AG08395 (cell line): ENCODE measurements around the gene AUNIP.
A peak's percentile ranks its signal among the peaks of the same experiment; 100 is the strongest.

Experiments
- DNase-seq: peaks from one replicate; pipeline ENCODE4 v3.0.0; 2012; ENCODE audit warnings: mixed read lengths, low spot score

AUNIP gene

DNA sequence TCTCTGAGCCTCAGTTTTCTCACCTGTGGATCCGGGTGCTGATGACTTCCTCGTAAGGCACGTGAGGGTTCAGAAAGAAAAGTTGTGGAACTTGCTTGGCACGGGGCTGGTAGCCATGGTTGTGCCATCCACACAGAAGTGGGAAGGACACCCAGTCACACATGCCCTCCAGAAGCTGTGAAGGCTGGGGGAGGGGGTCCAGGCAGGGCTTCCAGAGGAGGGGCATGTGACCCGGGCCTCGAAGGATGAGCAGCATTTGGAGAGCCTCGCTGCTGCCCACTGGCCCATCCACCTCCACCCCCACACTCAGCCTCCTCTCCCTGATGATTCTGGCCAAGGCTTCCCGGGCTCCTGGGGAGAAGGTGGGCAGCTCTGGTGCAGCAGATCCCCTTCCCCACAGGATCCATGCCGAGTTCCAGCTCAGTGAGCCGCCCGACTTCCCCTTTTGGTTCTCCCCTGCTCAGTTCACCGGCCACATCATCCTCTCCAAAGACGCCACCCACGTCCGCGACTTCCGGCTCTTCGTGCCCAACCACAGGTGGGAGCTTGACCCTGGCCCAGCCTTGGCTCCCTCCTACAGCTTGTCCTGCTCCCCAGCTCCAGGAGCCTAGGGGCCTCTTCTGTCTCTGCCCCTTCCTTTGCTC, 49.9 kb downstream of the AUNIP start:
- no peak for DNase-seq

DNA sequence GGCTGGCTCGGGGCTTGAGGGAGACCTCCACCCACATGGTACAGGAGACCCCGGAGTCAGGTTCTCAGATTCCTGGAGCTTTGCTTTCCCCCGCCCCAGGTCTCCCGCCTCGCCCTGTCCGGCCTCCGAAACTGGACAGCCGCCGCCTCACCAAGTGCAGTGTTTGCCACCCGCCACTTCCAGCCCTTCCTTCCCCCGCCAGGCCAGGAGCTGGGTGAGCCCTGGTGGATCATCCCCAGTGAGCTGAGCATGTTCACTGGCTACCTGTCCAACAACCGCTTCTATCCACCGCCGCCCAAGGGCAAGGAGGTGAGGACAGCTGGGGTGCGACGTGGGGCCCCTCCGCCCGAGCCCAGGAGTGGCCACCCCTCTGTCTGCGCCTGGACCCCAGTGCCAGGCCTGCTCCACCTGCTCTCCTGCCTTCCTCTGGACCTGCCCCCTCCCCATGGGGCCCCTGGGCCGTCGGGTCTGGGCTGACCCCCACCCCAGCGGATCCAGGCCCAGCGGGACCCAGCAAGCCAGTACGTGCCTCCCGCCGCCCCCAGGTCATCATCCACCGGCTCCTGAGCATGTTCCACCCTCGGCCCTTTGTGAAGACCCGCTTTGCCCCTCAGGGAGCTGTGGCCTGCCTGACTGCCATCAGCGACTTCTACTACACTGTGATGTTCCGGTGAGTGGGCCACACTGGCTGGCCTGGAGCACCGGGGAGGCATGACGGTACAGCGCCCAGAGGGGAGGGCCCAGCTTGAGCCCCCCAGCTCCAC, 50.6 kb downstream of the AUNIP start:
- no peak for DNase-seq

DNA sequence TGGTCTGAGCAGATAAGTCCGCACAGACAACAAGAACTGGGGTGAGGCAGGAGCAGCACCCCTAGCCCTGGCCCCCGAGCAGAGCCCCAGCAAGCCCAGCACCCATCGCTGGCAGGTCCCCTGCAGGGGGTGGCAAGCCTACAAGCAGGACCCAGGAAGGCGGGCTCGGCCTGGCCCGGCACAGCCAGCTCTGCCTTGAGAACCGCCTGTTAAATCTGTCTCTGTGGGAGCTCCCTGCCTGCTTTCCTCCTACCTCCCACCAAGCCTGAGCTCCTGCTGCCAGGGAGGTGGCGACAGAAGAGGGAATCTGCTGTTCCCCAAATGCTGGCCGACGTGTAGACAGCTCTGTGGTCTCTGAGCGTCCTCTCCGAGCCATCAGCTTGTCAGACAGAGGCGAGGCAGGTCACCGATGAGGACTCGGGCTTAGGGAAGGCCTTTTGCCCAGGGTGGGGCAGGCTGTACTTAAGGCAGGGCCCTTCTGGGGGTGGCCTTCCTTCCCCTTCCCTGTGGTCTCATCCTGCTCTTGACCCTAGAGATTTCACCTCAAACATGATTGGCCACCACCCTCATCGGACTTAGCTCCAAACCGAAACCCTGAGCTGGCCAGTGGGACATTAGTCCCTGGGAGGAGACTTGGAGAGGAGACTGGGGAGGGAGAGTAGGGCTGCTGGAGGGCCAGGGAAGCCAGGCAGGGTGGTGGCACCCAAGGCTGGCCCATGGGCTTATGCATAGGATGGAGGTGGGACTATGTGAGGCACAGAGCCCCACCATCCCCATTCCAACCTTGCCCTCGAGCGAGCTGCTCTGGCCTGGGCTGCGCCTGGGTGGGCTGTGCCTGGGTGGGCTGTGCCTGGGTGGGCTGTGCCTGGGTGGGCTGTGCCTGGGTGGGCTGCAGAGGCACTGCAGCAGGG, 51.5 kb downstream of the AUNIP start:
- DNase-seq = no peak

DNA sequence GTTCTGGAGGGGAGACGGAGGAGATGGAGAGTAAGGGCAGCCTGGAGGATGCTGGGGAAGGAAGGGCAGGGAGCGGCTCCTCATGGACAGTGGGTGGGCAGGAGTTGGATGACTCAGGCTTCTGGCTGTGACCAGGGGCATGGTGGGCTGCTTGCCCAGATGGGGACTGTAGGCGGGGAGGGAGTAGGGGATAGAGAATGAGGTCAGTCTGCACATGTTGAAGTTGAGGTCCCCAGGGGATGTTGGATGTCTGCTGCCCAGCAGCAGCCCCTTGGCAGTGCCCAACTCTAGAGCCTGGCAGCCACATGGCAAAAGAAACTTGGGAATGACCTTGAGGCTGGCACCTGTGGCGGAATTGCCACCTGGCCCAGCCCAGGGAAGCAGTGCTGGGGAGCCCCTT, 52.8 kb downstream of the AUNIP start:
- peak; percentile 41 for DNase-seq

DNA sequence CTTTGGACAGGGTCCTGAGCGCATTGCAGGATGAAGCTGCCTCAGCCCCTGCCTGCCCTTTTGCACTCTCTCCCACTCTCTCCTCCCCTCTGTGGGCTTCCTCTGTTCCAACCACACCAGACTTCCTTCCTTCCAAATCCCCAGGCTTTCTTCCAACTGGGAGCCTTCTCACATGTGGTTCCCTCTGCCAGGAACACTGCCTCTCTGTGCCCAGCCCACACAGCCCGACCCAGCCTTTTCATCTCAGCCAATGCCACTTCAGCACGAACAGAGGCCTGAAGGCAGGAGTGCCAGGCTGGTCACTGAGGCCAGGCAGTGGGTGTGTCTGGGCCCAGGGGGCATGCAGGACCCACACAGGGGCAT, 53.4 kb downstream of the AUNIP start:
- peak; percentile 62 for DNase-seq

DNA sequence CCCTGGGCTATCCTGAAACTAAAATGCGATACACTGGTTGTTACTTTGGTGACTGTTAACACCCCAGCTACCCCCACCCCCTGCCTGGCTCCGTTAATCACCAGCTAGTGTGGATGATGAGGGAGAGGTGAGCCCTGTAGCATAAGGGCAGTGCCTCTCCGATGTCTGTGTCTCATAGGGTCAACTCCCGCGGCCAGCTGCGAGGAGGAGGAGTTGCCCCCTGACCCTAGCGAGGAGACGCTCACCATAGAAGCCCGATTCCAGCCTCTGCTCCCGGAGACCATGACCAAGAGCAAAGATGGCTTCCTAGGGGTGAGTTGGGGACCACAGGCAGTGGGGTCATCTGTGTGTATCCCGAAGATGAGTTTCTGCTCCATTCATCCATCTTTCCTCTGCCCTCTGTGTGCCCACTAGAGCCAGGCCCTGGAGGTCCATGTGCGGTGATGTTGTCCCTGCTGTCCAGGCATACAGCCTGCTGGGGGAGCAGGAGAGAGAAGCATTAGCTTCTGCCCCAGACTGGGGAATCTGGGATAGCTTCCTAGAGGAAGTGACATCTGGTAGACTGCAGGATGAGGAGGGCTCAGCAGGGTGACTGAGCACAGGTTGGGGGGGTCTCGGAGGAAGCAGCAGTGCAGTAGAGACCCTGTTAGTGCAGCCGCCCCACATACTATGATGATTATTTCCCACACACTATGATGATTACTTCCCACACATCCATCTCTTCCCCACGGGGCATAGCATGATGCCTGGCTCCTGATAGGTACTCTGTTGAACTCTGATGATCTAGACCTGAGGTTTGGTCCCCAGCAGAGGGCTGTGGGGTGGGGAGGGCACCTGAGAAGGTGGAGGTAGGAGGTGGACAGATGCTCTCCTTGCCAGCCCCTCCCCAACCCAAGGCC, 54.0 kb downstream of the AUNIP start:
- DNase-seq = no peak

DNA sequence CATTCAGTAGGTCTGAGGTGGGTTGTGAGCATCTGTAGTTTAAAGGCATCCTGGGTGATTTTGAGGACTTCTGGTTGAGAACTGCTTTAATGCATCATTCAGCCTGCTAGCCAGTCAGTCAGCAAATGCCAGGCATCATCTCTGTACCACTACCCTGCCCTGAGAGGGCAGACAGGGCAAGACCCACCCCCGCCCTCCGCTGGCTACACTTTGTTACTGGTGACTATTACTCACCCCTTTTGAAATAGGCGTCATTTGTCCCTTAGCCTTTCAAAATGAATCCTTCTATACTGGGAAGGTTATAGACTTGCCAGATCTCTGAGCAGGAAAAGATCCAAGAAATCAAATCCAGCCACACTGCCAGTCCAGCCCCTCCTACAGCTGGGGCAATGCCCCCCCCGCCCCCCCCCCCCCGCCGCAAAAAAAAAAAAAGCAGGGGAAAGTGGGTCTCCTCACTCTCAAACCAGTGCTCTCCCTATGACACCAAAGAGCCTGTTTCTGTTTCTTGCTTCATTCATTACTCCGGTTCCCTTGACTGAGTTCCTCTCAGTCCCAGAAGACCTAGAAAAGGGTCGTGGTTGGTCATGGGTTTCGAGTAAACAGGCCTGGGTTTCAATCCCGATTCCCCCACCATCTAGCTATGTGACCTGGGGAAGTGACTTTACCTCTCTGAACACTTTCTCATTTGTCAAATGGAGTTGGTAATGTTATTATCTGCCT, 54.9 kb downstream of the AUNIP start:
- no peak for DNase-seq

DNA sequence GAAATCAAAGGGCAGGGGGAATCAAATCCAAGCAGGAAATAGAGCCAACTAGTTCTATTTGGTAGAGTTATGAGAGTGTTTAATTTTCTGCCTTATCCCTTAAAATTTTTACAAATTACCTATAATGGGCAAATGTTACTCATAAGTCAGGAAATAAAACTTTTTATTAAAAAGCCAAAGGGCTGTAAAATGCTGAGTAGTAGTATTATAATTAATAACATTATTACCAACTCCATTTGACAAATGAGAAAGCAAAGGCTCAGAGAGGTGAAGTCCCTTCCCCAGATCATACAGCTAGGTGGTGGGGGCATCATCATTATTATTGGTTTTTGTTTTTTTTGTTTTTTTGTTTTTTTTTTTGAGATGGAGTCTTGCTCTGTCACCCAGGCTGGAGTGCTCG, 55.9 kb downstream of the AUNIP start:
- no peak for DNase-seq

DNA sequence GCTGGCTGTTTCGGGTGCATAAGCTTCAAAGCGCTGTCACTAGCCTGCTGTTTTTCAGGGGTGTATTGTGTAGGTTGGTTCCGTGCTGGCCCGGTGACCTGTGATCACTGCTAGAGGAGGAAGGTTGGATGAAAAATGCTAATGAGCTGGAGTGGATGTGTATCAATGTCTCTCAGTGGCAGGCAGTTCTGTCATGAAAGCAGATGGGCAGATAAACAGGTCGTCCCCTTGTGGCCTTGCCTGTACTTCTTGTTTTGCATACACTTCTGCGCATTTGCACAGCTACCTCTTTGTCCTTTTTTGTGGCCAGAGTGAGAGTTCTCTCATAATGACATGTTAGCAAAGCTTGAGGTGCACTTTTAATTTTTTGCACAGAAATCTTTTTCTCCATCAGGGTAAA, 56.3 kb downstream of the AUNIP start:
- DNase-seq = no peak

DNA sequence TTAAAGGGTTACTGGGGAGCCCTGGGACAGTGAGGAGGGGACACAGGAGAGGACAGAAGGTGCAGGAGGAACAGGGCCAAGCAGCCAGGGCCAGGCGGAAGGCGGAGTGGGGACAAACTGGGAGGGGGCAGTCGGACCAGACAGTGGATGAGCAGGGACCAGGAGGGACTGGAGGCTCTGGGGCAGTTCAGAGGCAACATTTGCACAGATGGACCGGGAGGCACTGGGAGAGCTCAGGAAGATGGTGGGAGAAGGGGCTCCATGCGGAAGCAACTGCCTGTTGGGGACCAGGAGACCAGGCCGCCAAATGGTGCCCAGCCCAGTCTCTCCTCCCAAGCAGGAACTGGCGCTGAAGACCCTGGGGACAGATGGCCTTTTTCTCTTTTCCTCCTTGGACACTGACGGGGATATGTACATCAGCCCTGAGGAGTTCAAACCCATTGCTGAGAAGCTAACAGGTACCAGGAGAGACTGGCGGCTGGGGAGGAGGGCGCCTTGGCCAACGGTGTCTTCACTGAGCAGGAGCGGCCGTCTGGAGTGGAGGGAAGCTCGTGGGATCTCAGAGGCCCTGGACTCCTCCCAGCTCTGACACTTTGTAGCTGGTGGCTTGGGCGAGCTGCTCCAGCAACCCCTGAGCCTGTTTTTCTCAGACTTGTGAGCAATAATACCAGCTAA, 58.4 kb downstream of the AUNIP start:
- no peak for DNase-seq

DNA sequence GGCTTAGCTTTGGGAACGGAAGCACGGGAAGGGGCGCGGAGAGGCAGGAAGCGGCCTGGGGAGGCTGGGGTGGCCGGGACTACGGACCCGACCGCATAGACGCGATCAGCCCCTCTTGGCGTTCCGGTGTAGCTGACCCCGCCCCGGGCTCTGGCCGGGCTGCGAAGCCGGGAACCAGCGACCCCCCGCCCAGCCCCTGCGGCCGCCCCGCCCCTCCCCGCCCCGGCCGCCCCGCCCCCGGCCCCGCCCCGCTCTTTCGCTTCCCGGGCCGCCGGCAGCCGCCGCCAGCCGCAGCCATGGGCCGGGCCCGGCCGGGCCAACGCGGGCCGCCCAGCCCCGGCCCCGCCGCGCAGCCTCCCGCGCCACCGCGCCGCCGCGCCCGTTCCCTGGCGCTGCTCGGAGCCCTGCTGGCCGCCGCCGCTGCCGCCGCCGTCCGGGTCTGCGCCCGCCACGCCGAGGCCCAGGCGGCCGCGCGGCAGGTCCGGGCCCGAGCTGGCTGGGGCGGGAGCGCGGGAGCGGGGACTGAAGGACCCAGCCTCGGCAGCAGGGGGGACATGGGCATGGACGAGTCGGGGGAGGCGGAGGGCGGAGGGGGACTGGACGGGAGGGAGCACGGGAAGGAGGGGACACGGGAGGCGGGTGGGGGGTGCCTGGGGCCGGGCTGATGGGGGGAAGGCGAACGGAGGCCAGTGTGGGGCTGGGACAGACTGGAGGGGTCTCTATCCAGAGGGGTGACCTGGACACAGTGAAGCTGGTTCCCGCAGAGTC, 59.1 kb downstream of the AUNIP start, which contains the start of gene SELENON:
TSS of gene SELENON (plus strand) at position 259 of the 768 bp plus-strand sequence. CDS start at position 297, 38 bp downstream.
- peak; percentile 75 for DNase-seq

DNA sequence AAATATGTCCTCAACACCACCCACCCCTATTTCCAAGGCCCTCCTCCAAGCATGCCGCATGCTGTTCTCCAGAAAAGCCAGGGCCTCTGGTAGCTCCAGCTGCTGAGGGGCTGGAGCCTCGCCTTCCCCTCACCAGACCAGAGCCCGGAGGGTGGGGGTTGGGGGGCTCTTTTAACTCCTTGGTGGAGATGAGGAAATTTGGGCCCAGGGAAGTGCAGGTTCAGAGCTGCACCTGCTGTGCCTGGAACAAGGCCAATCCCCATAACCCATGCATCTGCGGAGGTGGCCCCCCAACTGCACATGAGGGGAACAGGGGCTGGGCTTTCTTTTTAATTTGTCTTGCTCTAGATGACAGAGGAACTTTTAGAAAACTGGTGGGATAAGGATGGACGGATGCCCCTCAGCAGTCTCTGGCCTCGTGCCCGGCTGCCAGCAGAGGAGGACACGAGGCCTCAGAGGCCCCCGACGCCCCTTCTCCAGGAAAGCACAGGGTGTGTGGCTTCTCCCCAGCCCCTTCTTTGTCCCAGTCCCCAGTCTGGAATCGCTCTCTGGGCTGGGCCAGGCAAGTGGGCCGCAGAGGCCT, 59.8 kb downstream of the AUNIP start:
- no peak for DNase-seq

DNA sequence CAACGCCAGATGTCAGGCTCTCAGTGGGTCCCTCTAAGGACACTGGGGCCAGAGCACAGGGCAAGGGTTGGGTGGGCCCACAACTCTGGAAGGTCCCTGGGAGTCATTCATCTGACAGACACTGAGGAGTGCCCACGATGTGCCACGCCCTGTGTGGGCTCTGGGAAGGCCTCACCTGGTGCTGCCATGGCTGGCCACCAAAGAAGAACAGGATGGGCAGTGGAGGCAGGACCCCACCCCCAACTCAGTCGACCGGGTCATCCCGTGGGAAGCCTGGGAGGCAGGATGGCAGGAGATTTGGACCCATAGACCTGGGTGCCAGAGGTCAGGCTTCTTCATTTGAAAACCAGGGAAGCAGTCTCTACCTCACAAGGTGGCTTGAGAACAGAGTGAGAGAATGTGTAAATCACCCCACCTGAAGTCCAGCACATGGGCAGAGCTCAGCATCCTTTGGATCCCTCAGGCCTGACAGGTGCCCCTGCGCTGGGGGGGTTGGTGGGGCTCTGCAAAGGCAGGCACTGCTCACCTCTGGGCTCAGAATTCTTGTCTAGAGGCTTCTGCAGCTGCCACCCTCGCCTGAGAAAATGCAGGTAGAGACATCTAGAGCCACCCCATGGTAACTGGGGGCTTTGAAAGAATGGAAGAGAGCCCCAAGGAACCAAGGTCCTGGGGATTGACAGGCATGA, 60.4 kb downstream of the AUNIP start:
- DNase-seq = no peak

DNA sequence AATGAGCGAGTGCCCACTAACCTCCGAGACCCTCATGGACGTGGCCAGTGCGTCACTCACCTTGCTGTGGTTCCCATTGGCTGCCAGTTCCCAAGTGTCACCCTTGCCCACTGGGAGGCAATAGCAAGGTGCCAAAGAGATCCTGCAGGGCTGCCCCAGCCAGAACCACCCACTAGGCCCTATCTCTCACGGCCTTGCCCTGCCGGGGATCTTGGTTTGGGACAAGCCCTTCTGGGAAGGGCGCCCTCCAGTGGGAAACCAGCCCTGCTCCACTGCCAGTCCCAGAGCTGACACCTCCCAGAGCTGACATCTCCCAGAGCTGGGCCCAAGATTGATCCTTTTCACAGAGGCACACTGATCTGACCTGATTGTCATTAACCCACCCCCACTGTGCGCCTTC, 61.3 kb downstream of the AUNIP start:
- DNase-seq = peak; percentile 60

DNA sequence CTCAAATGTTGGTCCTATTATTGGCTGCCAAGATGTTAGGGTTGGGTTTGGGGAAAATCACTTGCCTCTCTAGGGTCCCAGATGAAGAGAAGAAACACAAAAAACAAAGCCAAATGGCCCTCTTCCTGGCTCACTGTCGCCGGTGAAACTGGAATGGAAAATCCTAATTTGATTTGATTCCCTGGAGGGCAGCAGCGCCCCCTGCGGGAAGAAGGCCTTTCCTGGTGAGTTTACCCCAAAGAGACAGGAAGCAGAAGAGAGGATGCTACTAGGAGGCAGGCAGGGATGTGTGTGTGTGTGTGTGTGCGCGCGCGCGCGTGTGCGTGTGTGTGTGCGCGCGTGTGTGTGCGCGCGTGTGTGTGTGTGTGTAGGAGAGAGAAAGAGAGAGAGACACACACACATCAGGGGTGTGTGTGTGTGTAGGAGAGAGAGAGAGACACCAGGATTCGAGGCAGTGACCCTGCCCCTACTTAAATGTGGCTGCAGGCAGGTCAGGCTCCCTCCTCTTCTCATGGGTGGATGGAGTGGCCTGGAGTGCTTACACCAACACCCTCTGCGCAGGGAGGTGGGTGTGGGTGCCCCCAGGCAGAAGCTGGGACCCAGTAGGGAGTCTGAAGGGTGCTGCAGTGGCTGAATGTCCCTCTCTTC, 62.3 kb downstream of the AUNIP start:
- peak; percentile 85 for DNase-seq

DNA sequence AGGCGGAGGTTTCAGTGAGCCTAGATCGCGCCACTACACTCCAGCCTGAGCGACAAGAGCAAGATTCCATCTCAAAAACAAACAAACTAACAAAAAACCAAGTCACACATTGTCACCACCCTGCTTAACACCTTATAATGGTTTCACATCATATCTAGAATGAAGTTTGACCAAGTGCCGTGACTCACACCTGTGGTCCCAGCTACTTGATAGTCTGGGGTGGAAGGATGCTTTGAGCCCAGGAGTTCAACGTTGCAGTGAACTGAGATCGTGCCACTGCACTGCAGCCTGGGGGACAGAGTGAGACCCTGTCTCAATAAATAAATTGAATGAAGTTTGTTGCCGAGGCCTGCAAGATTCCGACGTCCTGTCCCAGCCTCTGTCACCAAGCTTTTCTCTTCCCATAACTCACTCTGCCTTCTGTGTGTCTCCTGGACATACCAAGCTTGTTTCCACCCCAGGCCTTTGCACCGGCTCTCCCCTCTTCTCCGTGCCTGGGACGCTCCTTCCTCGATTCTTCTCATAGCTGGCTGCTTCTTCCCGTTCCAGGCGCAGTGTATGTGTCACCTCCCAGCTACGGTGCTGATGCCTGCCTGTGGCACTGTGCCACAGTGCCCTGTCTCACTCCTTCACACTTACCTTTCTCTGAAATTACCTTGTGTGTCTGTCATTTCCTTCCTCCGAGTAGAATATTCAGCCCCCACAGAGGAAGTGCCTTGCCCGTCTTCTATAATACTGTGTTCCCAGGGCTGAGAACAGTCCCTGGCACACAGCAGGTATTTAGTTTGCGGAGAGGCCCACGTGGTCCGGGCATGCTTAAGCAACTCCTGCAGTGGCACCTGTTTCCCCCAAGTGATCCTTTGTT, 63.1 kb downstream of the AUNIP start:
- no peak for DNase-seq

DNA sequence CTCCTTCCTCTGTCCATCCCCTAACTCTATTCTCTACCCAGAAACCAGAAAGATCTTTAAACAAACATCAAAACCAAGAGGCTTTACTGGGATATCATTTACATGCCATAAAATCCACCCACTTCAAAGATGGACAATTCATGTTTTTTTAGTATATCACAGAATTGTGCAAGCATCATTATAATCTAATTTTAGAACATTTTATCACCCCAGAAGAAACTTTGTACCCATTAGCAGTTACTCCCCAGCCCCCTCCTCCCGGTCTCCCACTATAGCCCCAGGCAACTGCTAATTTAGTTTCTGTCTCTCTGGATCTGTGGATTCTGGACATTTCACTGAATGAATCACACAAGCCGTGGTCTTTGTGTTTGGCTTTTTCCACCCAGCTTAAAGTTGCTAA, 64.0 kb downstream of the AUNIP start:
- no peak for DNase-seq
